GM12801 (cell line): ENCODE measurements around the gene AGA.

ENCODE experiments used
- CTCF ChIP-seq: IDR thresholded peaks from one replicate; pipeline ENCODE4 v1.5.1; 2011; ENCODE audit warnings: control low read depth; ENCODE audit not compliant: insufficient read length; ENCODE audit errors: extremely low read depth

Gene AGA

GRCh38 chr4:177483760-177484159 is 41.5 kb upstream of the AGA start:
- TF ChIP-seq CTCF = no peak

GRCh38 chr4:177483271-177483670 is 41.0 kb upstream of the AGA start:
- no peak for TF ChIP-seq CTCF

GRCh38 chr4:177482367-177482766 is 40.1 kb upstream of the AGA start:
- no peak for TF ChIP-seq CTCF

GRCh38 chr4:177480795-177481194 is 38.6 kb upstream of the AGA start:
- TF ChIP-seq CTCF = no peak

- no peak for TF ChIP-seq CTCF
These were observed 36.8 kb upstream of the AGA start for GRCh38 chr4:177479063-177479462.

- no peak for TF ChIP-seq CTCF
These were observed 36.3 kb upstream of the AGA start for GRCh38 chr4:177478496-177478895.

- TF ChIP-seq CTCF = no peak
These were observed 31.8 kb upstream of the AGA start for GRCh38 chr4:177473991-177474390.

GRCh38 chr4:177464026-177464425 is 21.8 kb upstream of the AGA start:
- no peak for TF ChIP-seq CTCF
